Stimulated activated CD8-positive, alpha-beta memory T cell treated with anti-CD3 and anti-CD28 coated beads, Interleukin-12 subunit alpha, Interleukin-12 subunit beta, amount 100 ng/mL, for 1 hour (primary cell): Measurements from ENCODE around the gene DPY30.
"Not testable (repeated sequence)": the region's sequence is repeated elsewhere in the genome, so short reads cannot be mapped to it uniquely, and the experiment has no call there.

ENCODE experiments used
- DNase-seq: peaks from one replicate; pipeline ENCODE4 v3.0.0-alpha.2; 2020; ENCODE audit warnings: low read depth

DPY30 gene

DNA sequence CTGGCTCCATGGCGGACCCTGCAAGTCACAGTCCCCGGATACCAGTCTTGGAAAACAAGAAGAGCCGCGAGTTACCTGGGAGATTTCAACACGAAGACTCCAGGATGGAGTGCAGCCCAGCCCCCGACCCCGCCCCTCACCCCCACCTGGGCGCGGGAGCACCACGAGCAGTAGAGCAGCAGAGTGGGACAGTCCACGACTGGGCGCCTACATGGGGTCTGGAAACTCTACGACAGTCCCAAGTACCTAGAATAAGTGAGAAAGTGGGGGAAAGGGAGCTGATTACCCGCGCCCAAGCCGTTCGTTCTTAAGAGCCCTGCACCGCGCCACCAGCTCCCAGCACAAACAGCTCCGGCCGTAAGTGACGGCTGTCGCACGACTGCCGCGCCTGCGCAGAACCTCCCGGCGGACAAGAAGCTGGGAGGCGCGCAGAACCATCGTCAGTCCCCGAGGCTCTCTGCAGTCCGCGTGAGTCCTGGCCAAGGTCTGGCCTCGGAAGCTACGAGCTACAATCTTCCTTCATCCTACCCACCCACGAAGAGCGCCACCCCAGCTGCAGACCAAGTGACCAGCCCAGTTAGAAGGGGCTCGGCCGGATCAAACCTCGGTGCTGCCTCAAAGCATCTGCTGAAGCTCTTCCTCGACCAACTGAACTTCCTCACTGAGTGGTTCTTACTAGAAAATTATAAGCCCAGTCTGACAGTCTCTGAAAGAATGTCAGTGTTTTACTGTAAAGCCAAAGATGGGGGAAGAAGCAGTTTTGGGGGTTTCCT, at the start of gene DPY30:
Gene DPY30 (minus strand): TSS at position 359 of the 773 bp plus-strand sequence. CDS start 349 bp downstream, at position 10.
- DNase-seq = peak; percentile 84

DNA sequence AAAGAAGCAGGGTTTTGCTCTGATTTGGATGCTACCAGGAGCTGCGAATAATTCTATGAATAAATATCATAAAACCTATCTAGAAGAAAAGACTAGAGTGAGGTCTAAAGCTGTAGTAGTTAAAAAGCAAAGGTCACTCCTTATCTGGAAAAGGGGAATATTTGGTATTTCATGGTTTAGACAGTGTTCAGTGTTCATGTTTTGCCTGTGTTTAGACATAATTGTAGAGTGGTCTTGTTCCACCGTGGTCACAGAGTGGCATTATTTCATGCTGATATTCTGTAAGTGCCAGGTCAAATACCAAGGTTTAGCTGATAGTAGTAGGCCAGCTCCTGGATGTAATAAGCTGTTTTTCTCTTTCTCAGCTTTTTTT, 34.5 kb upstream of the DPY30 start:
- no peak for DNase-seq

DNA sequence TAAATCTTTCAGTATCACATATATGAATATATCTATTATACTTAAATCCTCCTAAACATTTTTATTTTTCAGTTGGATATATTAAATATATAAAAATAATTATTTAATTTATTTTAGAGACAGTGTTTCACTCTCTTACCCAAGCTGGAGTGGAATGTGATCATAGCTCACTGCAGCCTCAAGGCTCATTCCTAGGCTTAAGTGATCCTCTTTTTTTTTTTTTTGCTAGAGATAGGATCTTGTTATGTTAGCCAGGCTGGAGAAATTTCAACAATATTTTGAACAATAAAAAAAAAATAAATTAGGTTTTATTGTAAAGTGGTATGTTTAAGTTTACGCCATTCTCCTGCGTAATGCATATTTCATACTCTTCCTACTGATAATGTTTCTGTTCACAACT, 27.9 kb upstream of the DPY30 start:
- DNase-seq = no peak

DNA sequence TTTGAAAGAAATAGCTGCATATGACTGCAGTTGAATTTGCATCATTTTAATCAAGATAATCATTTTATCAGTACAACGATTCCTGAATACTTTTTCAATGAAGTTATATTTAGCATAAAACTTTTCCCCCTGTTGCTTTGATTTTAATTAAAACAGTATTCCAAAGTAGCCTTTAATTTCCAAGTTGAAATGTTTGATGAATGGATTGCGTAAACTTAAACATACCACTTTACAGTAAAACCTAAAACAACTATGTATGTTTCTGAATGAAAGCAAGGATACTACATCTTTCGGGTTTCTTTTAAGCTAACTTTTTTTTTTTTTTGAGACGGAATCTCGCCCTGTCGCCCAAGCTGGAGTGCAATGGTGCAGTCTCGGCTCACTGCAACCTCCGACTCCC, 25.1 kb upstream of the DPY30 start:
- DNase-seq = no peak

DNA sequence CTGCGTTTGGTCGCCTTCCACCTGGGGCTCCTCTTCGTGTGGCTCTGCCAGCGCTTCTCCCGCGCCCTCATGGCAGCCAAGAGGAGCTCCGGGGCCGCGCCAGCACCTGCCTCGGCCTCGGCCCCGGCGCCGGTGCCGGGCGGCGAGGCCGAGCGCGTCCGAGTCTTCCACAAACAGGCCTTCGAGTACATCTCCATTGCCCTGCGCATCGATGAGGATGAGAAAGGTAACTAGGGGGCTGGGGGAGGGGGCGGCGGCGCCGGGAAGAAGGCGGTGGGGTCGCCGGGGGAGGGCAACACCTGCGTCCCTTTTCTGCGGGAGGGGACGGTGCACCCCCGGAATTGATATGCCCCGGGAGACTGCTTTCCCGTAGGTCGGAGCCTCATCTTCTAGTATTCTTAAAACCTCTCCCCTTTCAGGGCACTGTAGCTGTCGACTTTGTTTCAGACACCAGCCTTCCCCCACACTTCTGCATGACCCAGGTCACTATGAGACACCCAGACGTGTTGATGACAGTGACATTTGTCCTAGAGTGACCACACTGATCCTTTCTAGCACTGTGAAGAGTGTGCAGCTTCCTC, 24.5 kb upstream of the DPY30 start:
- no peak for DNase-seq

- DNase-seq = peak; percentile 94
Observed at GRCh38 chr2:32063310-32064020, 23.9 kb upstream of the DPY30 start, which contains the start of gene SPAST. TSS of gene SPAST (plus strand) at chr2:32063556. CDS start at chr2:32063832, 276 bp downstream.

DNA sequence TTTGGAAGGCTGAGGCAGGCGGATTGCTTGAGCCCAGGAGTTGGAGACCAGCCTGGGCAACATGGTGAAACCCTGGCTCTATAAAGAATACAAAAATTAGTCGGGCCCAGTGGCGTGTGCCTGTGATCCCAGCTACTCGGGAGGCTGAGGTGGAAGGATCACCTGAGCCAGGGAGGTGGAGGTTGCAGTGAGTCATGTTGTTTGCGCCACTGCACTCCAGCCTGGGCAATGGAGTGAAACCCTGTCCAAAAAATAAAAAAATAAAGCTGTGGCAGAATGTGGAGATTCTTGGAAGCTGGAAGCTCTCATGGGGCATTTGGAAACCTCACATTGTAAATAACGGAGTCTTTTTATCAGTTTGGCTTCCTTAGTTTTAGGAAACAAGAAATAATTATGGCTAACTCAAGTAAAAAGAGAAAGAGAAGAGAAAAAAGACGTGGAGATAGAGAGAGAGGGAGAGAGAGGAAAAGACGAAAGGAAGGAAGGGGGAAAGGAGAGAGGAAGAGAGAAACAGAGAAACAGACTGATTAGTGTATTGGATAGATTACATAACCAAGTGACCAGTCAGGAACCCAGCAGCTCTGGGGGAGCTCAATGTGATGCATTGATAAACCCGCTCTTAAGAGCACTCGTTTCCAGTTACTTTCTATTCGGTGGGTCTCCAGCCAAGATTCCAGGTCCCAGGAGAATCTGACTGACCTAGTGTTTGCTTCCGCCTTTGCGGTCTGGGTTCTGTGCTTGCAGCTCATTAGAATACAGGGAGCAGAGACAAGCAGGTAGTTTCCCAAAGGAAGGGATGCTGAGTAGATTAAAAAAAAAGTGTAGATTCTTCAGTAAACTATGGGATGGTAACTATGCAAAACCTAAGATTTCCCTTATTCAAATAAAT, 22.6 kb upstream of the DPY30 start:
- no peak for DNase-seq

DNA sequence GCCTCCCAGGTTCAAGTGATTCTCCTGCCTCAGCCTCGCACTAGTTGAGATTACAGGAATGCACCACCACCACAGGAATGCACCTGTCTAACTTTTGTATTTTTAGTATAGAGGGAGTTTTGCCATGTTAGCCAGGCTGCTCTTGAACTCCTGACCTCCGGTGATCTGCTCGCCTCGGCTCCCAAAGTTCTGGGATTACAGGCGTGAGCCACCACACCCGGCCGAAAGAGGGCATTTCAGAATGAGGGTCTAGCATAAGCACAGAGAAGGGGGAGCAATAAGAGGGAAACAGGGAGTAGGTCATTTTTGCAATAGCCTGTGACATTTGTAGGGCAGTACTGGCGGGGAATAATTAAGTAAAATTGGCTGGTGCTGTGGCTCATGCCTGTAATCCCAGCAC, 21.8 kb upstream of the DPY30 start:
- no peak for DNase-seq

- no peak for DNase-seq
Observed at GRCh38 chr2:32060266-32060665, 20.7 kb upstream of the DPY30 start.

DNA sequence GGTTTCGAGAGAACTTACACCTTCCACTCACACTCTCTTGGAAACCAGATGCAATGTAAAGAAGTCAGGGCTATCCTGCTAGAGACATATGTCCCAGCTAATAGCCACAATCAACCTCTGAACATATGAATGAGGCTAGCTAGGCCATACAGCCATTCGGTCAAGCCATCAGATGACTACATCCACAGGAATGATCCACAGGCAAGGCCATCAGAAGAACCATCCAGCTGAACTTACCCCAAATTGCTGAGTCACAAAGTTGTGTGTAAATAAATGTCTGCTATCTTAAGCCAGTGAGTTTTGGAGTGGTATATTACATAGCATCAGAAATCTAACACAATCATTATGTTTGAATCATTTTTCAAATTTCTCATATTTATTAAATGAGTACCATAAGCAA, 18.5 kb upstream of the DPY30 start:
- no peak for DNase-seq

- DNase-seq = not testable (repeated sequence)
Observed at GRCh38 chr2:32054583-32054982, 15.0 kb upstream of the DPY30 start.

DNA sequence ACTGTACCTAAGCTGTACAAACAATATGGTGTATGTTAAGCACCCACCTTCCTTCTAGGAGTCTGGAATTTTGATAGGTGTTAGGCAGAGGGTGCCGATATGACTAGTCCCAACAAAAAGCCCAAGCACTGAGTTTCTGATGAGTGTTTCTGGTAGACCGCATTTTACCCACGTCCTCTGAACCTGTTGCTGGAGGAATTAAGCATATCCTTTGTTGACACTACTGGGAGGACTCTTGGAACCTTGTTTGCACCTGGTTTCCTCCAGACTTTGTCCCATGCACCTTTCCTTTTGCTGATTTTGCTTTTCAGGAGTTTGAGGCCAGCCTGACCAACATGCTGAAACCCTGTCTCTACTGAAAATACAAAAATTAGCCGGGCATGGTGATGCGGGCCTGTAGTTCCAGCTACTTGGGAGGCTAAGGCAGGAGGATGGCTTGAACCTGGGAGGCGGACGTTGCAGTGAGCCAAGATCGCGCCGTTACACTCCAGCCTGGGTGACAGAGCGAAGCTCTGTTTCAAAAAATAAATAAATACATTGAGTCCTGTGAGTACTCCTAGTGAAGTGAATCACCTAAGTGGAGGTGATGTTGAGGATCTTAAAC, 12.3 kb upstream of the DPY30 start:
- no peak for DNase-seq

- no peak for DNase-seq
Observed at GRCh38 chr2:32043561-32043960, 4.0 kb upstream of the DPY30 start.

GRCh38 chr2:32034198-32034887, 5.3 kb downstream of the DPY30 start:
- not testable (repeated sequence) for DNase-seq

GRCh38 chr2:32018789-32019482, 20.7 kb downstream of the DPY30 start:
- not testable (repeated sequence) for DNase-seq

- DNase-seq = no peak
Observed at GRCh38 chr2:32012872-32013271, 26.7 kb downstream of the DPY30 start.

- no peak for DNase-seq
Observed at GRCh38 chr2:32011485-32011960, 28.1 kb downstream of the DPY30 start.

GRCh38 chr2:32010670-32011484, 28.7 kb downstream of the DPY30 start, which contains the start of gene MEMO1:
TSS of gene MEMO1 (minus strand) at chr2:32011008. CDS start at chr2:32010247, 761 bp downstream.
- peak; percentile 81 for DNase-seq

DNA sequence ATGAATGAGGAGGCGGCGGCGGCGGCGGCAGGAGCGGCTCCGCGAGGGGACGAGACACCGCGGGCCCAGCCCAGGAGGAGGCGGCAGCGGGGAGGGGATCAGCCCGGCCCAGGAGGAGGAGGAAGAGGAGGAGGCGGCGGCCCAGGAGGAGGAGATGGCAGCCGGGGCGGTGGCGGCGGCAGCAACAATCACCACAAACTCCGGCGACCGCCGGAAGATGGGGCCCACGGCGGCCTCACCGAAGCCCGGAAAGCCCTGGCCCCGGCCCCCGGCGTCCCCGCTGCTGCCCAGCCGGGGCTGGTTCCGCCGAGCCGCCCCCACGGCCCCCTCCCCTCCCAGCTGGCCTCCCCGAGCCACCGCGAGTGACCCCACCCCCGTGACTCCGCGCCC, 29.3 kb downstream of the DPY30 start:
- DNase-seq = peak; percentile 41
